CD1c-positive myeloid dendritic cell (primary cell): ENCODE results near the gene TMEM255B.

Experiments used
- DNase-seq: peaks from one replicate; pipeline ENCODE4 v3.0.0-alpha.2; 2016; ENCODE audit errors: extremely low spot score

Gene TMEM255B

DNA sequence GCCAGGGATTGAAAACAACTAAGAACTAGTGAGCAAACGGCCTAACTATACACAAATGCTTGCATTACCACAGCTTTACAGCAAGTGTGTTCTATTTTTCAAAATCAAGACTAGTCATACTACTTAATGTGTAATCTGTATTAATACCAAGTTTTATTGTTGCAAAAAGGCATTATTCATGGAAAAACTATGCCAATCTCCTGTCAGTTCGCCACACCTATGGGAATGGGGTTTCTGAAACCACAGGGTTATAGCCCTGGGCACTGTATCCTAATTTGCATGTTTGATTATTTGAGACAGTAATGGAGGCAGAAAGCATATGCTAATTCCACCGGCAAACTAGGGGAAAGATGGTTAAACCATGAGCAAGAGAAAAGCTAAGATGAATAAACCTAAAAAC lies 90.5 kb downstream of the TMEM255B start:
- no peak for DNase-seq

DNA sequence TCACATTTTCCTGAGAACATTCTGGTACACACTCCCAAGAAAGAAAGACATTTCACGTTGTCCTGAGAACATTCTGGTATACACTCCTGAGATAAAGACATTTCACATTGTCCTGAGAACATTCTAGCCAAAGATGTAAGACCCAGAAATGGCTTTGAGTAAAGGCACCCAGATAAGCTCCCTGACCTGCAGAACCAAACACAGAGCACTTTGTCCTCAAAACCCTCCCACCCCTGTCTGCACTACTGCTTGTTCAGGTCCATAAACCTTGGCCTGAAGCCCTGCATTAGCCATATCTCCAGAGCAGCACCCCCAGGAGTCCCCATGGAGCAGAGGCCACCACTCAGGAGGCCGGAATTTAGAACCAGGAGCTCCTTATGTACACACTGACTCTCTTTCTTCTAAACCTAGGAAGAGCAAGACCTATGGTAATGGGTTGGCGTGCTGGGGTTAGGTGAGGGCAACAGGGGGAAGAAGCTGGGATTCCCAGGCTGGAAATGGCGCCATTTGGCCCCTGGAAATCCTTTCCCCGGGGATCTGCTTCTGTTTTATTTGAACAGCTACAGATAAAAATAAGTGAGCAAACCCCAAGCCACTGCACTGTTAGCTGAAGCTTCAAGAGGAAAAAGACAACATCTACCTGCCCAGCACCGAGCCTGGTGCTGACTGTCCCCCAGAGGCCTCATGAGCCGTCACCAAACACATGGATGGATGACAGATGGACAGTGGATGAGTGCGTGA lies 91.1 kb downstream of the TMEM255B start:
- no peak for DNase-seq

DNA sequence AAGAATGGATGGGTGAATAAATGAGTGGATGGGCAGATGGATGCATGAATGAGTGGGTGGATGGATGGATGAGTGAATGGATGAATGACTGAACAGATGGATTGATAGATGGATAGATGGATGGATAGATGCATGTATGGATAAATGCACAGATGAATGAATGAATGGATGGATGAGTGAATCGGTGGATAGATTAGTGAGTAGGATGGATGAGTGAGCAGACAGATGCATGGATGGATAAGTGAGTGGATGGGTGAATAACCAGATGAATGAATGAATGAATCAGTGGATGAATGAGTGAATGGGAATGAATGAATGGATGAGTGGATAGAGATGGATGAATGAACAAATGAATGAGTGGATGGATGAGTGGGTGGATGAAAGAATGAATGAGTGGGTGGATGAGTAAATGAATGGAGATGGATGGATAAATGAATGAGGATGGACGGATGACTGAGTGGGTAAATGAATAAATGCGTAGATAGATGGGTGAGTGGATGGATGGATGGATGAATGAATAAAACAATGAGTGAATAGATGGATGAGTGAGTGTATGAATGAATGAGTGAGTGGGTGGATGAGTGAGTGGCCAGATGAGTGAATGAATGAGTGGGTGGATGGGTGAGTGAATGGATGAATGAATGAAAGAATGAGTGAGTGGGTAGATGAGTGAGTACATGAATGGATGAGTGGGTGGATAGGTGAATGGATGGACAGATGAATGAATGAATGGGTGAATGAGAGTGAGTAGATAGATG lies 91.9 kb downstream of the TMEM255B start:
- DNase-seq: no peak

DNA sequence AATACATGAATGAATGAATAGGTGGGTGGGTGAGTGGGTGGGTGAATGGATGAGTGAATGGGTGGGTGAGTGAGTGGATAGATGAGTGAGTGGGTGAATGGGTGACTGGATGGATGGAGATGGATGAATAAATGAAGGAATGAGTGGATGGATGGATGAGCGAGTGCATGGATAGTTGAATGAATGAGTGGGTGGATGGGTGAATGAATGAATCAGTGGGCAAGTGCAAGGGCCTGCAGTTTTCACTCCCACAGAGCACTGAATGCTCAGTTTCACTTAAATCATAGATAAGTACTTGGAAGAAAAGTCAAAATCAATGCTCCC lies 92.4 kb downstream of the TMEM255B start:
- DNase-seq: no peak

DNA sequence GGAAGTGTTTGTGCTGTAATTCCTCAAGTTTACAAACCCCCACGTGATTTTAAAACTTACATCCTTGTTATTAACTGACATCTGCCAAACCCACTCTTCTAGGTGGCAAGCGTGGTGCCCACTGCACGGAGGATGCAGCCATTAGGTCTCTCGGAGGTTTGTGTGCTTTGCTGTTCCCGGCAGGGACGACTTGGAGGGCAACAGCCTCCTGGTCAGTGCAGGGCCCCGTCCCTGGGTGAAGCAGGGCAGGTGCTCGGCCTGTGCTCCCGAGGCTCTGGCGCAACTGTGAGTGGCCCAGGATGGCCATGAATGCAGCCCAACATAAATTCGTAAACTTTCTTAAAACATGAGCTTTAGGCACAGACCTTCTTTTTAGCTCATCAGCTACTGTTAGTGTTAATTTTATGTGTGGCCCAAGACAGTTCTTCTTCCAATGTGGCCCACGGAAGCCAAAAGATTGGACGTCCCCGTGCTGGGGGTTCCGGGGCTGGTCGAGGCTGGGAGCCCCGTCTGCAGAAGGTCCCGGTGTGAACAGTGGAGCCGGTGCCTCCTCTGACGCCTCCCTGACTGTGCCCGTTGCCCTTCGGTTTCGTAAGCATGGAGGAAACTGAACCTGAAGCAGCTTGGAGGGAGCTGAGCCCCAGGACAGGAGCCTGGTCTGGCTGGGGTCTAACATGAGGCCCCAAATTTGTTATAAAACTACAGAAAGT lies 93.0 kb downstream of the TMEM255B start:
- no peak for DNase-seq

DNA sequence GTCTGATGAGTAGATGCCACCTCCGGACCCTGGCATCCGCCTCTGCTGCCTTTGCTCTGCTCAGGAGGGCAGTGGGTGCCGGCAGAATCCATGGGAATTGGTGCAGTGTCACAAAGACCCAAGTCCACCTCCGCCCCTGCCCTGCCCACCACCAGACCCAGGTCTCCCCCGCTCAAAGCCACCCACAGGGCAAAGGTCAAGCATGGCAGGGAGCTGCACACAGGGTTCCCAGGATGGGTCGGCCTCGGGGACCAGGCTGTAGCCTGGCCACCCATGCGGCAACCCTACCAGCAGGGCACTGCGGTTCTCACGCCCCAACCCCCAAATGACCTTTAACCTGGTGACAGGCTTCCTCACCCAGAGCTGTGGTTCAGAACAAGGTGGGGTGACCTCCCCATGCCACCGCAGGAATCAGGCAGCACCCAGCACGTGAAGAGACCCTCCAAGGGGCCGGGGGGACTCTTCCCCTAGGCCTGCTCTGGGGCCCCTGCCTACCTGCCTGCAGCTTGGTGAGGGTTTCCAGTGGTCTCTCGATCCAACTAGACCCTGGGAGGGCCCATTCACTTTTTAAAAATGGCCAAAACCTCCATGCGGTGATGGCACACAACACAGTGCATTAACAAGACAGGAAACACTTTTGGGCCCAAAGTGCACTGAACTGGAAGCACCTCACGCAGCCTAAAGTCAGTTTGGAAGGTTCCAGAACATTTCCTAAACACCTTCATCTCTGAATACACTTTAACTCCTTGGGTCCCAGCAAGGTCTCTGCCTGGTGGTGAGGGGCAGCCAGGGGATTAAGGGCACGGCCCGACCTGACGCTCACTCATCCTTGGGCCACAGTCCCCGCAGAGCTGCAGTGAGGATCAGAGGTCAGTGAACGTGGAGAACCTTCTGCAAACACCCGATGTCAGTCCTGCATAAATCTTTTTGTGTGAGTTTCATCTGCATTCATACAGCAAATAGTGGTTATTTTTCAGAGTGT lies 93.8 kb downstream of the TMEM255B start:
- DNase-seq: no peak

DNA sequence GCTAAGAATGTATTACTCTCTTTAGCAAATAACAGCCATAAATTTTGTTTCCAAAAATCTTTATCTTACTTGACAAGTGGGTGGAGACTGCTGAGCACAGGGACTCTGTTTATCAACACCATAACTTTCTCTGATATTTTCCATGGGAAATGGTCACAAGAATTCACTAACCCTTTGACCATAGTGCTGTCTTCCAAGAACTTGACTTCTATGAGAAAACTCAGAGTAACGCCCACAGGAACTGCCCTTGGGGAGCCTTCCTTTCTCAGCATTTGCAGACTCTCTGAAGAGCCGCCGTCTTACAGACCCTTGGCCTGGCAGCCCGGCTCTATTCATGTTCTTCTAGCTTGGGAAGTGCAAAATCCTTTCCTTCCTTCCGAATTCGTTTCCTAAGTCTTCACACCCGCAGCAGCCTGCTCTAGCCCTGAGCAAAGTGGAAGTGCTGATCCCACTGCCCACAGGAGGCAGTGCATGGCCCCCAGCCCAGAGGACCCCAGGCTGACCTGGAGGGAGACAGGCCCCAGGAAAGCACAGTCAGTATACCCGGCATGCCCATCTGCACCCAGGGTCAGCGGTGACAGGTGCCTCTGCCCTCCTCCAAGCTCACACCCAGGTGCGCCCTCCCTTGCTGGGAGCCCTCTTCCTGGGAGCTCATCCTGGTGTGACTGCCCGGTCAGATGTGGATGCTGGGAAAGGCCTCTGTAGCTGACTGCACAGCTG lies 94.7 kb downstream of the TMEM255B start:
- DNase-seq: no peak

DNA sequence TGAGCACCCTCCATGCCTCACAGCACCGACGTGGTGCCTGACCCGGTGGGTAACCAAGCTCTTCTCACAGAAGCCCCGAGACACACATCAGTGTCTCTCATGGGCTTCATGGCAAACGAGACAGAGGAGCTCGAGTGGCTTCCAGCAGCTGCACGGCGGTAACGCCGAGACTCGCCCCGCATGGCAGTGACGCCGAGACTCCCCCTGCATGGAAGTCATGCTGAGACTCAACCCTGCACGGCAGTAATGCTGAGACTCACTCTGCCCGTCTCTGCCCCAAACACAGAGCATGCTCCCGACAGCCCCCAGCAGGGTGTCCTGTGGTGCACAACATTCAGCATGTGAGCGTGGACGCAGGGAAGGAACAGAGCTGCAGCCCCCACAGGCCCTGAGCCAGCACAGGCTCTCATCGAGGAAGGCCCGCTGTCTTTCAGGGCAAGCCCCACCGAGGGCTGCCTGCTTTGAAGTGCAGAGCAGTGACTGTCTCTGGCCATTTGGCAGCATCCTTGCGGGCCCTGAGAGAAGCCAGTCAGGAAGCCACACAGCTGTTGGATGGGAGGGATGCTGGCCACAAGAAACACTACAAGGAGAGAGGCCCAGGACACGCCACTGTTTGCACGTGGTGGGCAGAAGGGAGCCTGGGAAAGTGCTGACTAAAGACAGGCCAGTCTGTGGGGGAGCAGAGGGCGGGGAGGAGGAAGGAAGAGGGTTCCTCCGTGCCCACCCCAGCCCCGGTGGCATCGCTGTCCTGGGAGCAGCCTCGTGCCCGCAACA lies 95.4 kb downstream of the TMEM255B start:
- DNase-seq: peak; percentile 62

DNA sequence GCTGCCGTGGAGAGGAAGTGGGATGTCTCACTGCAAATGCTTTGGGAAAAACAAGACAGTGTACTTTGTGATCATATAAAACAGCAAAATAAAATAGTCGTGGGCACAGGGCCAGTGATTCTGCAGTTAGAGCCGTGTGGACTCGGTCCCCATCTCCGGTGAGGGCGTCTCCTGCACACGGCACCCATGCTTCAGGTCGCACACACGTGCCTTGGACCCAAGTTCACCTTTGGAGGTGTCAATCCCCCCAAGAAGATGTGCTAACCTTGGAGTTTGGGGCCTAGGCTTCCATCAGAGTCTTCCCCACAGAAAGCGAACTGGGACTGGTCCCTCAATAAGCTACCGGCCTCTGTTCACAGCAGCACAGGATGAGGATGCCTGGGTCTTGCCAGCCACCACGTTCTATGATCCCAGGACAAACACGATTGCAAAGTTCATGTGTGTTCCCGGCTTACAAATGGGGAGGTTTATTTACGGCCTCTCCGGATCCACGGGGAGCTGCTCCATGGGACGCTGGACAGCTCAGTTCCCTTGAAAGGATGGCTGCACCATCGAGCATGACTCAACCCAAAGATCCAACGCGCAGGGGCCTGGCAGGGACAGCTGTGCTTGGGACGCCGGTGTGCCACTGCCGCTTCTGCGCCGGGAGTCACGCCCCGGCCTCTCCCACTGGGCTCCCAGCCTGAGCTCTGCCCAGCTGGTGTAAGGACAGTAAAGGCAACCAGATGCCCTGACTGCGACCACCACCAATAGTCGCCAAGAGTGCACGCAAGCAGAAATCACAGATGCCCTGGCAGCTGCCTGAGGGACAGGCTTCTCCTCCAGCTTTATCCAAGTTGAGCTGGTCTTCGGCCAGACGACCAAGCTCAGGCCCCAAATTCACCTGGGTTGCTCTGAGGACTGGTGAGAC lies 96.2 kb downstream of the TMEM255B start:
- no peak for DNase-seq

DNA sequence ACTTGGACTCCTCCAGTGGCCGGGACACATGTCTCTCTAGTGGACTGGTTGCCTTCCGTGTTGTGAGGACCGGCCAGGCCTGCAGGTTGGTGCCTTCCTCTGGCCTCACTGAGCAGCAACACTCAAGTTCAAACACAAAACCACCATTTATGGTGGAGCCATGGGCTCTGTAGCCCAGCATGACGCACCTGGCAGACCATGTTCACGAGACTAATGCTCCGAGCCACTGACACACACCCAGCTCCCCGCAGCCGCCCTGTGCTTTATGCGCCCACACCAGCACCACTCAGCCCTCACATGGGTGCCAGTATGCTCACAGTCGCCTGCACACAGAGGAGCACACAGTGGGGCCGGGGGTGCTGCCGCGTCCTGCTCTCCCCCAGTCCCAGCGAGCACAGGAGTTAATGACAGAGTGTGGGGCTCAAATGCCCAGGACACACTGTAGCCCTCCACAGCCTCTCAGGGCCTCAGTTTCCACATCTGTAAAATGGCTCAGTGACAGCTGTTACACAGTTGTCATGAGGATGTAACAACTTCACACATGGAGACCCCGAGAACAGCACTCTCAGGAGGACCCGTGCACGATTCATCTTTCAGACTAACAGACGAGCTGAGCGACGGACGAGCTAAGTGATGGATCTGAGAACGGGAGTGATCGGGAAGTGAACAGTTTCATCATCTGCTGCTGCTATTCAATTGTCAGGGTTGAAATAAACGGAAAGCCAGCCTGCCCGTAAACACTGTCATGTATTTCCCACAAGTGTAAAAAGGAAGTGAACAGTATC lies 97.1 kb downstream of the TMEM255B start:
- DNase-seq: no peak

DNA sequence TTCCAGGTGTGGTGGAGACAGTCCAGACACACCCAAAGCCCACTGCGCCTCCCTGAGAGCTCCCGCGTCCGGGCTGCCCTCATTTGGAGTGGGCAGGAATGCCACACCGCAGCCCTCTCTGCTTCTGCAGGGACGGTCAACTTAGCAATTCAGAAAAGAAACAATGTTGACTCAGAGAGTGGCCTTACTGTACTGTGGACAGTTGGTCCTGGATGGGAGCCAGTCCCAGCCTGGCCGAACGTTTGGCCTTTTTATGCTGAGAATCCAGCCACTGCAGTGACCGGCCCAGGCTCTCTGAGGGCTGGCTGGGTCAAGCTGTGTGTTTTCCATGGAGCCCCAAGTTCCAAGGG lies 97.7 kb downstream of the TMEM255B start:
- DNase-seq: no peak

DNA sequence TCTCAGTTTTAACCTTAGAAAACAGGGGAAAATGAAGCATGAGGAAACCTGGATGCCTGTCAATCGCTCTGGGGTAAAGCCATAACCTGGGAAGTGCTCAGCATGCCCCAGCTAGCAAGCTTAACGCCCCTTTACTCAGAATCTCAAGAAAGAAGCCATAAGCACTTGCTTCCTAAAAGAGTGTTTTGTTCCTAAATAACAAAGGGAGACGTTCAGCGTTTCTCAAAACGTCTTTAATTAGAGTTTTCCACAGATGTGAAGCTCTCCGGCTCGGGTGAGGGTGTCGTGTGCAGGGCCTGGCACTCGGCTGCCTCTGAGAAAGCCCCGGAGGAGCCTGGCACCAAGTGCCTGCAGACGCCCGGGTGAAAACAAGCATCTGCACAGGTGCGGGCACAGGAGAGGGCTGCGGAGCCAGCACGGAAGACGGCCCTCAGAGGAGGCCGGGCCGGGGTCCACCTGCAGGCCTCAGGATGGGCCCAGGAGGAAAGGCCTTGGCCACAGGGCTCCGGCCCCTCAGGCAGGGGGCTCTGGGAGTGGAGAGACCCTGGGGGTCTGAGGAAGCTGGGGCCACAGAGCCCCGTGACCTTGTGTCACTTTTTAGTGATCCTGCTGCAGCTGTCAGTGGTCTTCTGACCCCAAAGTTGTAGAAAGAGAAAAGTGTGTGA lies 98.6 kb downstream of the TMEM255B start:
- DNase-seq: no peak

DNA sequence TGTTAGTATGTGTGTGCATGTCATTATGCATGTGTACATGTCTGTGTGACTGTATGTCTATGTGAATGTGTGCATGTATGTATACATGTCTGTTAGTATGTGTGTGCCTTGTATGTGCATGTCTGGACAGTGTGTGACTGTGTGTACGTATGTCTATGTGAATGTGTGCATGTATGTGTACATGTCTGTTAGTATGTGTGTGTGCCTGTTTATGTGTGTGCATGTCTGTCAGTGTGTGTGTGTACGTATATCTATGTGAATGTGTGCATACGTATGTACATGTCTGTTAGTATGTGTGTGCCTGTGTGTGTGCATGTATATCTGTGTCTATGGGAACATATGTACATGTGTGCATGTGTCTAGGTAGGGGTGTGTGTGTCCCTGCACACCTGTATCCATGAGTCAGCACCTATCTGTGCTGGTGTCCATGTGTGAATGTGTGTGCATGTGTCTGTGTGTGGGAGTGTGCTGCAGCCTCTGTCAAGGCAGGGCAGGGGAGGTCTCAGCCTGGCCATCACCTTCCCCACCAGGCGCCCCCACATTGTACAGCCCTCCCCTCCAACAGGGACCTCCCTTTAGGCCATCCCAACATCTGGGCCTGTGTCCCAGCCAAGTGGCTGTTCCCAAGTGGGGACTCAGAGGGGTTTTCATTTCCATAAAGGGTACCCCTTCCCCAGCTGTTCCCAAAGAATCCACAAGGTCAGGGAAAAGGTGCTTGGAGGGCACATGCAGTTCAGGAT lies 100.5 kb downstream of the TMEM255B start:
- no peak for DNase-seq

DNA sequence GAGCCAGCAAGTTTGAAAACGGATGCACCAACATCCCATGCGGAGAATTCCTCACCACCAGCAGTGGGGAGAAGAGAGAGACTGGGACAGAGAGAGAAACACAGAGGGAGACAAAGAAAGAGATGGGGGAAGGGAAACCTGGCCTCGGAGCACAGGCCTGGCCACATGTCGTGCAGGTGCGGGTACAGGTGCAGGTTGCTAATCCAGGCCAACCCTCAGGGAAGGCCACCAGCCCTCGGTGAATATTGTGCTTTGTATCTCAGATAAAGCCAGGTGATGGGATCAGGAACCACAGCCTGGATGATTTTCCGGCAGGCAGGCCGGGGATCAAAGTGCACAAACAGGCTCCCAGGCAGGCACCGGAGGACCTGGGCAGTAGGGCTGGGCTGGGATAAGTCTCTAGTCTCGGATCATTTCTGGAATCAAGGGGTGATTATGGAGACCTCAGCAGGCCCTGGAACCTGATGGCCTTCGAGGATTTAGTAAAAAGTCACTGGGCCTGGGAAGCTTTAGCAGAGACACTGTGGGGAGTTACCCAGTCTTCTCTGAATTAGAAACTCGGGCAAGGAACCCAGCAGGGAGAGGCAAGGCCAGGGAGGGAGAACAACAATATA lies 101.1 kb downstream of the TMEM255B start:
- DNase-seq: no peak

DNA sequence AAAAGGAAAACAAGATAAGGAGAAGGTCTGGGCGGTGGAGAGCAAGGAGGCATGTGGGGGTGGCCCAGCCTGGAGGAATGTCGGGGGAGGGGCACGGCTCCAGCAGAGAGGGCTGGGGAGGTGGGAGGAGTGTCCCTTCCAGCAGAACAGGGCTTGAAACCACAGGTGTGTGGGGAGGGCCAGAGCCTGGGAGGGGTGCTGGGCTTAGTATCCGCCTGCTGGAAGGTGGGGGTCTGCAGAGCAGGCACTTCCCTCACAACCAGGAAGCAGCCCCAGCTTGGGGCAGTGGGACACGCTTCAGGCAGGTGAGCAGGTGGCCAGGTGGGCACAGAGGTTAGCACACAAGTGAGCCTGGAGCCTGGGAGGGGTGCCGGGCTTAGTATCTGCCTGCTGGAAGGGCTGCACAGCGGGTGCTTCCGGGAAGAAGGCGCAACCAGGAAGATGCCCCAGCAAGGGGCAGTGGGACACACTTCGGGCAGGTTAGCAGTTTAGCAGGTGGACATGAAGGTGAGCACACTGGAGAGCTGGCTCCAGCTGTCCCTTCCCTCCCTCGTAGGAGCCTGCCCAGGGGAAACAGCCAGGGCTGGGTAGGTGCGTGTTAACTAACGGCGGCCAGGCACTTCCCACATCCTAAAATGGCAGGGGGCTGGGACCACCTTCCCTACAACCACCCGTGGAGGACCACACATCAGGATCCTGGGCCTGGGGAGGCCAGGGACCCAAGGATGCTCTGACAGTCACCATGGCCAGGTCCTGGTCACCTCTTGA lies 101.8 kb downstream of the TMEM255B start:
- DNase-seq: no peak

DNA sequence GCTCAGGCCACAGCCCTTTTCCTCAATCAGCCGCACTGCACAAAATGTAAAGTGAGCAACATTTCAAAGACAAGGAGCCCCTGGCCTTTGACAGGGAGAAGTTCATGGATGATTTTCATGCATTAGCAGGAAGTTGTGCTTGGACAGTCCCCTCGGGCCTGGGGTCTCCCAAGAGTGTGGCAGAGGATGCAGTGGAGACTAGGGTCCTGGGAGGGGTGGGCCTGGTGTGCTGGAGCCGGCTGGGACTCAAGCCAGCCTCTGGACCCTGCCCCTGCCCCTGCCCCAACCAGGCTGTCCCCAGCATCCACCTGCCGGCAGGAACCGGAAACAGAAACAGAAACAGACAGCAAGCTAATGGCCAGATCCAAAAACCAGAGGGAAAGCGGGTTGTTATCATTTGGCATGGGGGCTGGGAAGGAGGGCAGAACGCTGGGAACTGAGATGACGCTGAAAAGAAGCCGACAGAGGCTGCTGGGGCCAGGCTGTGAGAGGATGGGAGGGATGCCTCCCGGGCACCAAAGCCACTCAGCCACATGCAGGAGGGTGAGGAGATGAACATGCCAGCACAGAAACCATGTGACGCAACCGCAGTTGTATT lies 102.5 kb downstream of the TMEM255B start:
- DNase-seq: no peak
